ENCODE measurements around the gene ACAP1. TPM values are rescaled to one million over a fixed set of nuclear protein-coding genes. Genes with fewer than 3 reads are reported as not detected.

ACAP1 gene
- total and polyA plus RNA-seq, 9 of the 15 experiments (the other 6 are each of a cell fraction or from before 2014, with no cell fraction given) = 0.15 to 8.5 (median 2.4) TPM

DNA sequence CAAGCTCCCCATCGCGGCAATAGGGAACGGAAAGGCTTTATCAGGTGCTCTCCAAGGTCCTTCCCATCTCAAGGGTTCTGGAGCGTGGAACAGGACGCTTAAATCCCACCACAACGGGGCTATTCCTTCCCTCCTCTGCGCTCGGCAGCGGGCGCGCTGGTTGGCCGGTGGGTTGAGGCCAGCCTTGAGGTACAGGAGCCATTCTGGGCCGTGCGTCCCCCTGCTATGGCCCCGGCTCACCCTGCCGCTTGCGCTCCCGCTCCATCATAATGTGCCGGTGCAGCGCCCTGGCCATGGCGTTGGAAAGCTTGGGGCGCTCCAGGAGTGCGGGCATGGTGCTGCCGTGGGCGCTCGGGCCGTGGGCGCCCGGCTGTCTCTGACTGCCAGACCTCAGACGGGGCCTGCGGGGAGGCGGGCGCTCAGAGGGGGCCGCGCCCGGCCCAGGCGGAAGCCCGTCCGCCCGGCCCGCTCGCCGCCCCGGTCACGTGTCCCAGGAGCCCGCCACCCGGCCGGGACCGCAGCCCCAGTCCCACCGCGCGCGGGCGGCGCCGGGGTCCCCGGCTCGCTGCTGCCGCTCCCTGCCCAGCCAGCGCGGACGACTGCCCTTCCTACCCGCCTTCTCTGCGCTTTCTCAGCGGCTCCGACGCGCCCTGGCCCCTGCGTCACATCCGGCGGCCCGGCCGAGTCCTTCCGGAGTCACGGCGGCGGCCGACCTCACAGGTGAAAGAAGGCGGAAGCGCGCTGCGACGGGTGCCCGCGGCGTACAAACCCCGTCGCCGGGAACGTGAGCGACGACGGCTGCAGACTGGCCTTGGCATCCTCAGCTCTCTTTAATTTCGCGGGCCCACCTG, 21.4 kb upstream of the ACAP1 start, which contains the start of gene GPS2 (continued):
- TF ChIP-seq, protein P1, sequence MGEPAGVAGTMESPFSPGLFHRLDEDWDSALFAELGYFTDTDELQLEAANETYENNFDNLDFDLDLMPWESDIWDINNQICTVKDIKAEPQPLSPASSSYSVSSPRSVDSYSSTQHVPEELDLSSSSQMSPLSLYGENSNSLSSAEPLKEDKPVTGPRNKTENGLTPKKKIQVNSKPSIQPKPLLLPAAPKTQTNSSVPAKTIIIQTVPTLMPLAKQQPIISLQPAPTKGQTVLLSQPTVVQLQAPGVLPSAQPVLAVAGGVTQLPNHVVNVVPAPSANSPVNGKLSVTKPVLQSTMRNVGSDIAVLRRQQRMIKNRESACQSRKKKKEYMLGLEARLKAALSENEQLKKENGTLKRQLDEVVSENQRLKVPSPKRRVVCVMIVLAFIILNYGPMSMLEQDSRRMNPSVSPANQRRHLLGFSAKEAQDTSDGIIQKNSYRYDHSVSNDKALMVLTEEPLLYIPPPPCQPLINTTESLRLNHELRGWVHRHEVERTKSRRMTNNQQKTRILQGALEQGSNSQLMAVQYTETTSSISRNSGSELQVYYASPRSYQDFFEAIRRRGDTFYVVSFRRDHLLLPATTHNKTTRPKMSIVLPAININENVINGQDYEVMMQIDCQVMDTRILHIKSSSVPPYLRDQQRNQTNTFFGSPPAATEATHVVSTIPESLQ (CRISPR knock-in tag; IDR thresholded peaks at IDR 0.05) = no peak
- TF ChIP-seq ZNF785 (CRISPR knock-in tag; IDR thresholded peaks at IDR 0.05) = no peak
- TF ChIP-seq YY1 (IDR thresholded peaks at IDR 0.05; ENCODE audit: borderline replicate concordance in 1 of 3, control insufficient read depth in 1 of 3, extremely low read depth in 1 of 3, insufficient read depth in 3 of 3, insufficient read length in 1 of 3, insufficient replicate concordance in 2 of 3, low read depth in 1 of 3, low read length in 2 of 3) = peak in 2 of 3 experiments; percentile 38 to 49
- no peak for TF ChIP-seq RUNX1 (IDR thresholded peaks at IDR 0.05; ENCODE audit: low read depth)
- TF ChIP-seq MCM7 (IDR thresholded peaks at IDR 0.05) = no peak
- TF ChIP-seq, protein P2, sequence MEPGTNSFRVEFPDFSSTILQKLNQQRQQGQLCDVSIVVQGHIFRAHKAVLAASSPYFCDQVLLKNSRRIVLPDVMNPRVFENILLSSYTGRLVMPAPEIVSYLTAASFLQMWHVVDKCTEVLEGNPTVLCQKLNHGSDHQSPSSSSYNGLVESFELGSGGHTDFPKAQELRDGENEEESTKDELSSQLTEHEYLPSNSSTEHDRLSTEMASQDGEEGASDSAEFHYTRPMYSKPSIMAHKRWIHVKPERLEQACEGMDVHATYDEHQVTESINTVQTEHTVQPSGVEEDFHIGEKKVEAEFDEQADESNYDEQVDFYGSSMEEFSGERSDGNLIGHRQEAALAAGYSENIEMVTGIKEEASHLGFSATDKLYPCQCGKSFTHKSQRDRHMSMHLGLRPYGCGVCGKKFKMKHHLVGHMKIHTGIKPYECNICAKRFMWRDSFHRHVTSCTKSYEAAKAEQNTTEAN (CRISPR knock-in tag; IDR thresholded peaks at IDR 0.05) = no peak
- TF ChIP-seq, protein P3, sequence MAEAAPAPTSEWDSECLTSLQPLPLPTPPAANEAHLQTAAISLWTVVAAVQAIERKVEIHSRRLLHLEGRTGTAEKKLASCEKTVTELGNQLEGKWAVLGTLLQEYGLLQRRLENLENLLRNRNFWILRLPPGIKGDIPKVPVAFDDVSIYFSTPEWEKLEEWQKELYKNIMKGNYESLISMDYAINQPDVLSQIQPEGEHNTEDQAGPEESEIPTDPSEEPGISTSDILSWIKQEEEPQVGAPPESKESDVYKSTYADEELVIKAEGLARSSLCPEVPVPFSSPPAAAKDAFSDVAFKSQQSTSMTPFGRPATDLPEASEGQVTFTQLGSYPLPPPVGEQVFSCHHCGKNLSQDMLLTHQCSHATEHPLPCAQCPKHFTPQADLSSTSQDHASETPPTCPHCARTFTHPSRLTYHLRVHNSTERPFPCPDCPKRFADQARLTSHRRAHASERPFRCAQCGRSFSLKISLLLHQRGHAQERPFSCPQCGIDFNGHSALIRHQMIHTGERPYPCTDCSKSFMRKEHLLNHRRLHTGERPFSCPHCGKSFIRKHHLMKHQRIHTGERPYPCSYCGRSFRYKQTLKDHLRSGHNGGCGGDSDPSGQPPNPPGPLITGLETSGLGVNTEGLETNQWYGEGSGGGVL (CRISPR knock-in tag; IDR thresholded peaks at IDR 0.05) = no peak
- TF ChIP-seq, protein P4, sequence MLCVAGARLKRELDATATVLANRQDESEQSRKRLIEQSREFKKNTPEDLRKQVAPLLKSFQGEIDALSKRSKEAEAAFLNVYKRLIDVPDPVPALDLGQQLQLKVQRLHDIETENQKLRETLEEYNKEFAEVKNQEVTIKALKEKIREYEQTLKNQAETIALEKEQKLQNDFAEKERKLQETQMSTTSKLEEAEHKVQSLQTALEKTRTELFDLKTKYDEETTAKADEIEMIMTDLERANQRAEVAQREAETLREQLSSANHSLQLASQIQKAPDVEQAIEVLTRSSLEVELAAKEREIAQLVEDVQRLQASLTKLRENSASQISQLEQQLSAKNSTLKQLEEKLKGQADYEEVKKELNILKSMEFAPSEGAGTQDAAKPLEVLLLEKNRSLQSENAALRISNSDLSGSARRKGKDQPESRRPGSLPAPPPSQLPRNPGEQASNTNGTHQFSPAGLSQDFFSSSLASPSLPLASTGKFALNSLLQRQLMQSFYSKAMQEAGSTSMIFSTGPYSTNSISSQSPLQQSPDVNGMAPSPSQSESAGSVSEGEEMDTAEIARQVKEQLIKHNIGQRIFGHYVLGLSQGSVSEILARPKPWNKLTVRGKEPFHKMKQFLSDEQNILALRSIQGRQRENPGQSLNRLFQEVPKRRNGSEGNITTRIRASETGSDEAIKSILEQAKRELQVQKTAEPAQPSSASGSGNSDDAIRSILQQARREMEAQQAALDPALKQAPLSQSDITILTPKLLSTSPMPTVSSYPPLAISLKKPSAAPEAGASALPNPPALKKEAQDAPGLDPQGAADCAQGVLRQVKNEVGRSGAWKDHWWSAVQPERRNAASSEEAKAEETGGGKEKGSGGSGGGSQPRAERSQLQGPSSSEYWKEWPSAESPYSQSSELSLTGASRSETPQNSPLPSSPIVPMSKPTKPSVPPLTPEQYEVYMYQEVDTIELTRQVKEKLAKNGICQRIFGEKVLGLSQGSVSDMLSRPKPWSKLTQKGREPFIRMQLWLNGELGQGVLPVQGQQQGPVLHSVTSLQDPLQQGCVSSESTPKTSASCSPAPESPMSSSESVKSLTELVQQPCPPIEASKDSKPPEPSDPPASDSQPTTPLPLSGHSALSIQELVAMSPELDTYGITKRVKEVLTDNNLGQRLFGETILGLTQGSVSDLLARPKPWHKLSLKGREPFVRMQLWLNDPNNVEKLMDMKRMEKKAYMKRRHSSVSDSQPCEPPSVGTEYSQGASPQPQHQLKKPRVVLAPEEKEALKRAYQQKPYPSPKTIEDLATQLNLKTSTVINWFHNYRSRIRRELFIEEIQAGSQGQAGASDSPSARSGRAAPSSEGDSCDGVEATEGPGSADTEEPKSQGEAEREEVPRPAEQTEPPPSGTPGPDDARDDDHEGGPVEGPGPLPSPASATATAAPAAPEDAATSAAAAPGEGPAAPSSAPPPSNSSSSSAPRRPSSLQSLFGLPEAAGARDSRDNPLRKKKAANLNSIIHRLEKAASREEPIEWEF (CRISPR knock-in tag; IDR thresholded peaks at IDR 0.05) = no peak
- TF ChIP-seq CBFA2T2 (conservative IDR thresholded peaks at IDR 0.05) = no peak
- peak in 1 of 2 experiments; percentile 66; a peak in 1 of 4 replicates for TF ChIP-seq KDM4B (IDR thresholded peaks at IDR 0.05; ENCODE audit: borderline replicate concordance in 2 of 2, low read depth in 1 of 2)
- no peak for TF ChIP-seq DDX20 (tag; IDR thresholded peaks at IDR 0.05; ENCODE audit: low read depth)

Measured in K562 (cell line).